ENCODE measurements around the gene FOXP1.

GRCh38 chr3:71171247-71171646 is 412.3 kb downstream of the FOXP1 start:
- TF ChIP-seq, protein P1, sequence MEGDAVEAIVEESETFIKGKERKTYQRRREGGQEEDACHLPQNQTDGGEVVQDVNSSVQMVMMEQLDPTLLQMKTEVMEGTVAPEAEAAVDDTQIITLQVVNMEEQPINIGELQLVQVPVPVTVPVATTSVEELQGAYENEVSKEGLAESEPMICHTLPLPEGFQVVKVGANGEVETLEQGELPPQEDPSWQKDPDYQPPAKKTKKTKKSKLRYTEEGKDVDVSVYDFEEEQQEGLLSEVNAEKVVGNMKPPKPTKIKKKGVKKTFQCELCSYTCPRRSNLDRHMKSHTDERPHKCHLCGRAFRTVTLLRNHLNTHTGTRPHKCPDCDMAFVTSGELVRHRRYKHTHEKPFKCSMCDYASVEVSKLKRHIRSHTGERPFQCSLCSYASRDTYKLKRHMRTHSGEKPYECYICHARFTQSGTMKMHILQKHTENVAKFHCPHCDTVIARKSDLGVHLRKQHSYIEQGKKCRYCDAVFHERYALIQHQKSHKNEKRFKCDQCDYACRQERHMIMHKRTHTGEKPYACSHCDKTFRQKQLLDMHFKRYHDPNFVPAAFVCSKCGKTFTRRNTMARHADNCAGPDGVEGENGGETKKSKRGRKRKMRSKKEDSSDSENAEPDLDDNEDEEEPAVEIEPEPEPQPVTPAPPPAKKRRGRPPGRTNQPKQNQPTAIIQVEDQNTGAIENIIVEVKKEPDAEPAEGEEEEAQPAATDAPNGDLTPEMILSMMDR (IDR thresholded peaks at IDR 0.05), result no peak
- TF ChIP-seq POLR2AphosphoS5 (IDR thresholded peaks at IDR 0.05), result no peak
- no peak for TF ChIP-seq EP300 (IDR thresholded peaks at IDR 0.05)
- no peak for TF ChIP-seq POLR2A (IDR thresholded peaks at IDR 0.05)
